Activated naive CD8-positive, alpha-beta T cell treated with anti-CD3 and anti-CD28 coated beads for 36 hours (primary cell): ENCODE measurements around the gene IGF2BP2. TPM values are rescaled to one million over a fixed set of nuclear protein-coding genes. Genes with fewer than 3 reads are reported as not detected.

Source experiments
- DNase-seq: peaks from one replicate; pipeline ENCODE4 v3.0.0; 2021
- H3K27ac Mint-ChIP-seq: one replicate; pipeline ENCODE4 v1.8.0; 2022; ENCODE audit warnings: mild to moderate bottlenecking, moderate library complexity, mixed read lengths
- H3K27me3 Mint-ChIP-seq: one replicate; pipeline ENCODE4 v1.8.0; 2022; ENCODE audit warnings: mild to moderate bottlenecking, mixed read lengths
- H3K36me3 Mint-ChIP-seq: one replicate; pipeline ENCODE4 v1.8.0; 2021; ENCODE audit warnings: mild to moderate bottlenecking, mixed read lengths
- H3K4me1 Mint-ChIP-seq: one replicate; pipeline ENCODE4 v1.8.0; 2021; ENCODE audit warnings: mixed read lengths
- H3K4me3 Mint-ChIP-seq: one replicate; pipeline ENCODE4 v1.8.0; 2022; ENCODE audit warnings: mild to moderate bottlenecking, moderate library complexity, mixed read lengths
- H3K9me3 Mint-ChIP-seq: one replicate; pipeline ENCODE4 v1.8.0; 2022; ENCODE audit warnings: mixed read lengths
- total RNA-seq, 2 experiments: library from RNA; stranded (reverse); gene quantifications; one replicate each; pipeline ENCODE4 v1.2.3, GENCODE V29; 2021

IGF2BP2 gene
- total RNA-seq, 2 experiments from 2014 or later, result 0.28 to 0.41 TPM

DNA sequence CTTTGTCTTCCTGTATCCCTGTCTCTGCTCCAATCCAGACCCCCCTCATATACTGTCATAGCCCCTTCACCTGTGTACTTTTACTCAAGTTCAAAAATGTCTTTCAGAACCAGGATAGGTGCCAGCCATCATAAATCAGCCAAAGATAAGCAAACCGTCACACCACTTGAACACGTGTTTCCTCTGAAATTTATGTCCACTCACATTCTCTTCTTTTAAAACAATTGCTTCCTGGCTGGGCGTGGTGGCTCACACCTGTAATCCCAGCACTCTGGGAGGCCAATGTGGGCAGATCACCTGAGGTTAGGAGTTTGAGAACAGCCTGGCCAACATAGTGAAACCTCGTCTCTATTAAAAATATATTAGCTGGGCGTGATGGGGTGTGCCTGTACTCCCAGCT, 74.1 kb downstream of the IGF2BP2 start:
- no peak for DNase-seq
- Mint-ChIP-seq H3K36me3 (no peaks in the 10 kb centered on the region), H3K9me3 (peaks cover 6% of the 10 kb centered on the region), H3K27me3 (no peaks in the 10 kb centered on the region), H3K4me1 (no peaks in the 10 kb centered on the region), H3K27ac (no peak overlapping the region), H3K4me3 (no peak overlapping the region)

DNA sequence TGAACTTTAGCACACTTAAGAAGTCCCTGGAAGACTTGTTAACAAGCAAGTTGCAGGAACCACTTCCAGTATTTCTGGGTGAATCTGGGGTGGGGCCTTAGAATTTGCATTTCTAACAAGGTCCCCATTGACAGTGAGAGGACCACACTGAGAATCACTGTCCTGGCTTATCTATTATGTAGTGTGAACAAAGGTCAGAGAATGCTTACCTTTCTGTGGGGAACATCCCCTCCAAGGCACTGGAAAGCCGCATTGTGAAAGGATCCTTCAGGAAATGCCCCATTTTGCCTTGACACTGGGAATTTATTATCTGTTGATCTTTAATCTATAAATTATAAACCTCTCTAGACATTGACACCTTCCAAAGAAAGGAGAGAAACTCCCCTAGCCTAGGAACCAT, 74.8 kb downstream of the IGF2BP2 start:
- H3K9me3 Mint-ChIP-seq, result peaks cover 6% of the 10 kb centered on the region
- no peak for DNase-seq
- peaks cover 5% of the 10 kb centered on the region for H3K4me1 Mint-ChIP-seq
- no peak overlapping the region for H3K4me3 Mint-ChIP-seq
- H3K27ac Mint-ChIP-seq, result no peak overlapping the region
- no peaks in the 10 kb centered on the region for H3K27me3 Mint-ChIP-seq
- H3K36me3 Mint-ChIP-seq, result no peaks in the 10 kb centered on the region

DNA sequence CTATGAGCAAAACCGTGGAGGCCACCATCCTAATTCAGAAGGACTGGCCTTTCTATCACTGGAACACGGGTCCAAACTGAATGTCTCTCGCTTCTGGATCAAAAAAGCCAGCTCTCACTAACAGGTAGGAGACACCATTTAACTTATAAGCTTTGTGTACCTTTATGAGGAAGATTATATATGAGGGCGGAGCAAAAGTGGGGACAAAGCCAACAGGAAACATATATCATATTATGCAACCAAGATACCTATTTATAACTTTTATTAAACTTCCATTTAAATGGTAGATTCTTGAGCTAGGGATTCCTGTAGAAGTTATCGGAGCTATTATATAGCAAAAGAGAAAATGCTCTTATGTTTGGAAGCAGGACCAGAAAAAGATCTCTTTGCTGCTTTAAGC, 78.4 kb downstream of the IGF2BP2 start:
- no peak overlapping the region for H3K4me3 Mint-ChIP-seq
- no peaks in the 10 kb centered on the region for H3K36me3 Mint-ChIP-seq
- H3K27me3 Mint-ChIP-seq, result peaks cover 12% of the 10 kb centered on the region
- no peak overlapping the region for H3K27ac Mint-ChIP-seq
- no peak for DNase-seq
- peaks cover 5% of the 10 kb centered on the region for H3K4me1 Mint-ChIP-seq
- H3K9me3 Mint-ChIP-seq, result no peaks in the 10 kb centered on the region

DNA sequence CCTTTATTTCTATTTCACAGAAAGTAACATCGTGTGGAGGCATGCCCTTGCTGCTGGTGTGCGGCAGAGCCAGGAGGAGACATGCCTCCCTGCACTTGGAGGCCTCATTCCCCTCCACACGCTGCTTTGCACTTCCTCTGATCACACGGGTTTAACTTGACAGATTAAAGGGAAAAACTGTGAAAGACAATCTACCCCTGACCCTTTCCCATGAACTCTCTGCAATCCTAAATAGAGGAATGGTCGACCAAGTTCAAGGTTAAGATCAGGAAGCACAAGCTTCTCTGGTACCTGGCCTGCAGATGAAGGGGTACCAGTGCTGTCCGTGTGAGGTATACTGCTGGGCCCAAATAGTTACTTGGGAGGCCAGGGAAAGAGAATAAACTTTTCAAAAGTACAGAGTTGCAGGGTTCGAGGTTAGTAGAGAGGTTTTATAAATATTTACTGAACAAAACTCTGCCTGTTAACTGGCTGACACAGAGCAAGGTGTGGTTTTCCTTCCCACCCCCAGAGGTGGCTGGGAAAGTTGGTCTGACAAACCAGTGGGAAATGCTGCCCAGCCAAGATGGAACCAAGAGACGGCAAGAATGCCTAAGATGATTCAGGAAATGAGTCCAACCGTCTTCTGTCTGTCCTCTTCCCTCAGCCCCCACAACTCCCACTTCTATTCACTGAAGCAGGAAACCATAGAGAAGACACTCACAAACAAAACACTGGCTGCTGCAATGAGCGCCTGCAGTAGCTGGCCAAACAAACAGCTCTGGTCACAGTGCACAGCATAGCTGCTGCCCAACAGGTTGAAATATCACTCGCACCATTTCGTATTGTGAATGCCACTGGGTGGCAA, 79.6 kb downstream of the IGF2BP2 start:
- Mint-ChIP-seq H3K27ac (no peak overlapping the region), H3K27me3 (peaks cover 12% of the 10 kb centered on the region), H3K9me3 (no peaks in the 10 kb centered on the region), H3K4me3 (no peak overlapping the region), H3K4me1 (peaks cover 5% of the 10 kb centered on the region), H3K36me3 (no peaks in the 10 kb centered on the region)
- DNase-seq, result no peak

DNA sequence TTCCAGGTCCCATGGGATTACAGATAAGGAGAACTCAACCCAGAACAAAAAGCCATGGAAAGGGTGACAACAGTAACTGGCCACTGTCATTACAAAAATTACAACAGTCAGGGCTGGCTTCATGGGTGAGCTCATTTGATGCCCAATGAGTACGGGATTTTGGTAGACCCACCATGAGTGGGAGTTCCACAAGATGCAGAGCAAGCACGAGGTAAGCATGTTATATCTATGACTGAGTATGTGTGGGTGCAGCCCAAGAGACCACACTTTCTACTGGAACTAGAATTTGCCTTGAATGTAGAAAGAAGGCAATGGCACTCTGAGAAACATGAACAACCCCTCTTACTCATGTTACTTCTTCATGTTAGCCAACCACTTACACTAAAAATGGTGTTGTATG, 83.3 kb downstream of the IGF2BP2 start:
- Mint-ChIP-seq H3K4me1 (peaks cover 5% of the 10 kb centered on the region), H3K36me3 (no peaks in the 10 kb centered on the region), H3K4me3 (no peak overlapping the region), H3K9me3 (no peaks in the 10 kb centered on the region), H3K27ac (no peak overlapping the region), H3K27me3 (peaks cover 12% of the 10 kb centered on the region)
- DNase-seq, result no peak

DNA sequence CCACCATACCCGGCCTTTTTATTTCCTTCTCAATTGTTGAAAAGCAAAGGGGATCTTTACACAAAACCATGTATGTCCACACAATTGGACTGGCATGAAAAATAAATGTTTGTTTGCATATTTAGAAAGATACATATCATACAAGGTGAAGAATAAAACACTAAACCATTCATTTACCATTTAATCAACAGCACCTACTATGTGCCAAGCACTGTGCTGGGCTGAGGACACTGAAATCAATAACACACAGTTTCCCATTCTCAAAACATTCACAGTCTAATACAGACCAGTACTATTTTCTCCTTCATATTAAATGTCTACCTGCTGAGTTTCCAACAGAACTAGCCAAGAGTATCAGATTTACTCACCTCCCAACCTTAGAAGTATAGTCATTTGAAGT, 84.7 kb downstream of the IGF2BP2 start:
- Mint-ChIP-seq H3K27me3 (peaks cover 12% of the 10 kb centered on the region), H3K36me3 (no peaks in the 10 kb centered on the region), H3K27ac (no peak overlapping the region), H3K4me1 (peaks cover under 1% of the 10 kb centered on the region), H3K4me3 (no peak overlapping the region), H3K9me3 (no peaks in the 10 kb centered on the region)
- DNase-seq, result no peak

DNA sequence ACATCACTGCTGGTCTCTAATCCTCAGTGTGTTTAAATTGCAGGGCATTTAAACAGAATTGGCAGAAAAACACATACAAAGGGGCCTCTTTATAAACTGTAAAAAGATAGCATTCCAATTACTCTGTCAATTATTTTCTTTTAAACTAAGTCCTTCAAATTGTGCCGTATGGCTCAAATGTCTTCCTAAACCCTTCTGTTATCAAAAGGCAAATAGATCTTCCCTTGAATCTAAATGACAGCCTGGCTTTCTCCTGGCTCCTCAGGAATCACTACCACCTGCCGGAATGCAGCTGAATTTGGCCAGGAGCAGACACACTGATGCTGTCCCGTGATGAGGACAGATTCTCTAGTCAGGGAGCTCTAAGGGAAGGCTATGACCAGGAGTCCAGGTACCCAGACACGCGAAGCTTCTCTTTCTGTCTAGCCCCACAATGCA, 85.6 kb downstream of the IGF2BP2 start:
- Mint-ChIP-seq H3K9me3 (no peaks in the 10 kb centered on the region), H3K36me3 (no peaks in the 10 kb centered on the region), H3K27me3 (peaks cover 9% of the 10 kb centered on the region), H3K4me1 (no peaks in the 10 kb centered on the region), H3K4me3 (no peak overlapping the region), H3K27ac (no peak overlapping the region)
- DNase-seq, result no peak

DNA sequence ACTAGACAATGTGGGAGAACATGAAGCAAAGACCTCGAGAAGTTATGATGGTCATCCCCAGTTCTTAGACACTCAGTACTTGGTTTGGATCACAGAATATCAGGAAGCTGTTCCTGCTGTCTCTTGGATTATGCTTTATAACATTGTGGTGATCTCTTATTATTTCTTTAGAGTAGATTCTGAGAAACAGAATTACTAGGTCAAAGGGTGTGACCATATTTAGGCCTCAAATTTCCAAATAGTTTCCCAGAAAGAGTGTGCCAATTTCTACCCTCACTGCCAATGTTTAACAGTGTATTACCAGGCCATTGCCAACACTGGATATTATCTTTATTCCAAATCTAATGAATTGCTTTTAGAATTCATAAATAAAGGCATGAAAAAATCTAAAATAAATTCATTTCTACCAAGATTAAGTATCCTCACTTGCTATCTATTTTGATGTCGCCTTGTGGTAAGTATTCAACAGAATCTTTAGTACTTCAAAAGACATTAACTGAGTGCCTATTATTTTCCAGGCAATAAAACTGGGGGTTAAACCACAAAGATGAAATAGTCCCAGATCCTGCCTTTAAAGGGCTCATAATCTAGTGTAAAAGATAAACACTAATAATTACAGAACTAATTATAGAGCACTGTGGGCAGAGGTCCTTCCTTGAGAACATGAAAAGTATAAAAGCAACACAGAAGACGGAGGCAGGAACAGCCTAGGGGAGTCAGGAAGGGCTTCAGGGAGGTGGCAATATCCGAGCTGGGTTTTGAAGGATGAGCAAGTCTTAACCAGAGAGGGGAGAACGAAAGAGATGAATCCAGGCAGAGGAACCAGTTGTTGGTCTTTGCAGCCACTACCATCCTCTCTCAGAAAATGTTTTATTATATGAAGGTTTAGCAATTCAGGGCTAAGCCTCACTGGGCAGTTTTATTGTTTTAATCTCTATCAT, 86.8 kb downstream of the IGF2BP2 start:
- no peak overlapping the region for H3K4me3 Mint-ChIP-seq
- no peak for DNase-seq
- no peaks in the 10 kb centered on the region for H3K9me3 Mint-ChIP-seq
- no peaks in the 10 kb centered on the region for H3K4me1 Mint-ChIP-seq
- peaks cover 1% of the 10 kb centered on the region for H3K27me3 Mint-ChIP-seq
- no peaks in the 10 kb centered on the region for H3K36me3 Mint-ChIP-seq
- no peak overlapping the region for H3K27ac Mint-ChIP-seq

DNA sequence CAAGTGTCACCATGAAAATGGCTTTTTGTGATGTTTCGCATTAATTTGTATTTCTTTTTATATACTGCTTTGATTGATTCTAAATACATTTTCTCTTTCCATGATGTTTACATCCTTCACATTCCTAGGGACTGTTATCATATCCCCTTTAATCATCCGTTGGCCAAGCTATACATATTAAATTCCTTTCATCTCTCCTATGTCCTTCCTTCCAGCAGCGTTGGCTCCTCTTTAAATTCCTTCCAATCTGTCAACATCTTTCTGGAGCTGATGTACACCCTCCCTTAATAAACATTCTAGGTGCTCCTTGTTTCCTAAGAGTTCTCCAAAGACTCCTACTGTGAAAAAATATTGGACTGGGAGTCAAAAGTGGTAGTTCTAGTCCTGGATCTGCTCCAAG, 87.8 kb downstream of the IGF2BP2 start:
- H3K4me3 Mint-ChIP-seq, result no peak overlapping the region
- H3K27ac Mint-ChIP-seq, result no peak overlapping the region
- H3K4me1 Mint-ChIP-seq, result no peaks in the 10 kb centered on the region
- H3K36me3 Mint-ChIP-seq, result no peaks in the 10 kb centered on the region
- no peaks in the 10 kb centered on the region for H3K9me3 Mint-ChIP-seq
- no peak for DNase-seq
- H3K27me3 Mint-ChIP-seq, result peaks cover 5% of the 10 kb centered on the region

DNA sequence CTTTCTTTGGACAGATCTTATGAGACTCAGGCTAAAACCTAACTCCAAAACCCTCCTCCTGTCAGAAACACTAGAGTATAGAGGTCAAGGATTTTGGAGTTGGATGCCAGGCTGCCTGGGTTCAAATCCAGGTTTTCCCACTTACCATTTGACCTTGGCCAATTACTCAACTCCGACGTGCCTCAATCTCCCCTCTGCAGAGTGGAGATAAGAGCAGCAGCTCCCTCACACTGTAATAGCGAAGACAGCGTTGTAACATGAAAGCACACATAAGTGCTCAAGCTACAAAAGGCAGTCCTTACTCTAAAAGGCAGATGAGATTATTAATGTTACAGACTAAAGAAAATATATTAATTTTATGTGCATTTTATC, 90.1 kb downstream of the IGF2BP2 start:
- no peaks in the 10 kb centered on the region for H3K9me3 Mint-ChIP-seq
- no peaks in the 10 kb centered on the region for H3K36me3 Mint-ChIP-seq
- no peak for DNase-seq
- H3K27ac Mint-ChIP-seq, result no peak overlapping the region
- H3K4me1 Mint-ChIP-seq, result no peaks in the 10 kb centered on the region
- H3K27me3 Mint-ChIP-seq, result peaks cover 9% of the 10 kb centered on the region
- no peak overlapping the region for H3K4me3 Mint-ChIP-seq

DNA sequence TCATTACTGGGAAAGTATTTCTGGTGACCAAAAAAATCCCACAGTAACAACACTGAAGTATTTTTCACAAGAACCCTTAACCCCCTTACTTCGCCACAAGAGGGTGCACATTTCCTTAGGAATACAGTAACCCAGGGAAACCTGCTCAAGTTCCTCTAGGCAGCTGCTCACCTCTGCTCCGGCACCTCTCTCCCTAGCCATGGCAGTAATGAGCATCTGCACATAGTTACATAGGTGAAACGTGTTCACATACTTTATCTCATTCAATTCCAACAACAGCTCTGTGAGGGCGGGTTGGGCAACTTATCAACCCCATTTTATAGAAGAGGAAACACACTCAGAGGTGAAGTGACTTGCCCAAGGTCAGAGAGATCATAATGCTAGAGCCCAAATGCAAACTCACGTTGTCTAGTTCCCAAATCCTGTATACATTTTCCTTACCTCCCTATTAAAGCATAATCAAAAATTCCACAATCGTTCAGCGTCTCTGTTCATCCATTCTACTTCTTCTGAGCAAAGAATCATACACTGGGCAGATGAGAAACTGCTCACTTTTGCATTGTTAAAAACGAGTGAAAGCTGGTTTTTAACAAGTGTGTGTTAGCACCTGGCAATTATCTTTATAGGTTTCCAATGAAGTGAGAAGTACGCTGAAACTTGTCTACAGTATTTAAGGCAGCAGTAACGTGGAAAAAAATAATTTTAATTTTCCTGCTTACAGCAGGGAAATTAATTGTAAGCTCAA, 90.7 kb downstream of the IGF2BP2 start:
- H3K4me3 Mint-ChIP-seq, result no peak overlapping the region
- DNase-seq, result peak; percentile 4
- H3K36me3 Mint-ChIP-seq, result no peaks in the 10 kb centered on the region
- no peak overlapping the region for H3K27ac Mint-ChIP-seq
- peaks cover 9% of the 10 kb centered on the region for H3K27me3 Mint-ChIP-seq
- H3K4me1 Mint-ChIP-seq, result no peaks in the 10 kb centered on the region
- no peaks in the 10 kb centered on the region for H3K9me3 Mint-ChIP-seq

DNA sequence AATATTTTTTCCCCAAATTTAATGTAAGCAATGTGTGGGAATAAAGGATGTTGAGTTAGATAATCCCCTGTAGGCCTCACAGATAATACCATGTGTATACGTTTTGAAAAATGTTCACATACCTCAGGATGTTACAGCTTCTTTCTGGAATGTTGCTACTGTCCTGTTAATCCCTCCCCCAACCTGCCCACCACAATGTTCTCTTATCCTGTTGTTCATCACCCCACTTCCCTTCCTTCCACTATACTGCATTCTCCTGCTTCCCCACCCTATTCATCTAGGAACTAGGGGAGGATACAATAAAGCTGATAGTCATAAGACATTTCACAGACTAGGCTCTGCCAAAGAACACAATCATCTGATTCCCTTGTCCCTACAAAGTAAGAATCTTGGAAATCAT, 92.1 kb downstream of the IGF2BP2 start:
- H3K36me3 Mint-ChIP-seq, result no peaks in the 10 kb centered on the region
- H3K4me3 Mint-ChIP-seq, result no peak overlapping the region
- DNase-seq, result no peak
- H3K4me1 Mint-ChIP-seq, result no peaks in the 10 kb centered on the region
- no peaks in the 10 kb centered on the region for H3K9me3 Mint-ChIP-seq
- peaks cover 9% of the 10 kb centered on the region for H3K27me3 Mint-ChIP-seq
- H3K27ac Mint-ChIP-seq, result no peak overlapping the region

DNA sequence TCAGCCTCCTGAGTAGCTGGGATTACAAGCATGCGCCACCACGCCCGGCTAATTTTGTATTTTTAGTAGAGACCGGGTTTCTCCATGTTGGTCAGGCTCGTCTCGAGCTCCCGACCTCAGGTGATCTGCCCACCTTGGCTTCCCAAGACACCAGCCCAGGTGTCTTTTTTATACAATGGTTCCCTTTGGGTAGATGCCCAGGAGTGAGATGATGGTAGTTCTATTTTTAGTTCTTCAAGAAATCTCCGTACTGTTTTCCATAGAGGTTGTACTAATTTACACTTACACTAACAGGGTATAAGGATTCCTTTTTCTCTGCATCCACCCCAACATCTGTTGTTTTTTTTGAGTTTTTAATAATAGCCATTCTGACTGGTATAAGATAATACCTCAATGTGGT, 94.3 kb downstream of the IGF2BP2 start:
- Mint-ChIP-seq H3K4me1 (no peaks in the 10 kb centered on the region), H3K27me3 (peaks cover 9% of the 10 kb centered on the region), H3K9me3 (no peaks in the 10 kb centered on the region), H3K27ac (no peak overlapping the region), H3K4me3 (no peak overlapping the region), H3K36me3 (no peaks in the 10 kb centered on the region)
- DNase-seq, result no peak

DNA sequence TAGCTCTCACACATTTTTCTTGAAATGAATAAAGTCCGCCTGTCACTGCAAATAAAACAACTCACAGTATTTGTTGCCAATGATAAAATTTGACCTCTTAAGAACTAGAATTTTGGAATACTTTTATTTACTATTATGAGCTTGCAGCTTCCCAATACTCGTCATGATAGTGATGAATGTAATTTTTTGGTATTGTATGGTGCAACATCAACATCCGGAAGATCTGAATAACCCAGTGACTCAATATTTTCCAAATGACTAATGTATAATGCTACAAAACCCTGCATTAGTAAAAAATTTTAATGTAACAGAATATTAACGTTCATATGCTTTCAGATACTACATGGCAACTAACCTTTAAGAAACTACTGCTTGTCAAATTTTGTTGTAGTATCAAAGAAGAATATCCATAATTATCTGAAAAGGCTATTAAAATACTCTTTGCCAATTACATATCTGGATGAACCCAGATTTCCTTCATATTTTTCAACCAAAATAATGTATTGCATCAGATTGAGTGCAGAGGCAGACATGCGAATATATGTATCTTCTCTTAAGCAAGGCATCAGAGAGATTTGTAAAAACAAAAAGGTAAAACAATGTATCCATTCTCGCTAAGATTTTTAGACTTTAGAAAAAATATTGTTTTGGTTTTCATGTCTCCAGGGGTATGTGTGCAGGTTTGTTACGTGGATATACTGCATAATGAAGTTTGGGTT, 95.3 kb downstream of the IGF2BP2 start:
- peaks cover 9% of the 10 kb centered on the region for H3K27me3 Mint-ChIP-seq
- no peaks in the 10 kb centered on the region for H3K4me1 Mint-ChIP-seq
- DNase-seq, result no peak
- no peaks in the 10 kb centered on the region for H3K9me3 Mint-ChIP-seq
- H3K27ac Mint-ChIP-seq, result no peak overlapping the region
- no peak overlapping the region for H3K4me3 Mint-ChIP-seq
- H3K36me3 Mint-ChIP-seq, result no peaks in the 10 kb centered on the region
